K562 (cell line): Measurements from ENCODE around the gene ZNF512B.

Experiments
- ARID1B ChIP-seq: fragments of 450-650 bp; IDR thresholded peaks from 2 replicates; pipeline ENCODE4 v1.6.1; 2016; ENCODE audit warnings: antibody characterized with exemption, mild to moderate bottlenecking, inconsistent platforms
- CBX2 ChIP-seq: fragments of 200-600 bp; sonication (generic); IDR thresholded peaks from one replicate; pipeline ENCODE4 v1.6.1; 2012; ENCODE audit warnings: mild to moderate bottlenecking, low read length, inconsistent platforms; ENCODE audit not compliant: insufficient read depth, poor library complexity, severe bottlenecking
- EP300 ChIP-seq: IDR thresholded peaks from 2 replicates; pipeline ENCODE4 v1.6.1; 2012; ENCODE audit warnings: low read length, improper control_type of control experiment
- EZH2 ChIP-seq: IDR thresholded peaks from 2 replicates; pipeline ENCODE4 v1.6.1; 2012; ENCODE audit warnings: low read depth, mild to moderate bottlenecking, inconsistent platforms, low read length, borderline replicate concordance
- MNT ChIP-seq, 2 experiments: fragments of 450-650 bp; conservative IDR thresholded peaks; 2 replicates each; pipeline ENCODE4 v1.6.1; 2017; ENCODE audit warnings: mild to moderate bottlenecking in 2 of 2, moderate library complexity in 2 of 2
- NRF1 ChIP-seq, 2 experiments: fragments of 450-650 bp; IDR thresholded peaks in 1 of 2; conservative IDR thresholded peaks in 1 of 2; 2 replicates each; pipeline ENCODE4 v1.6.1; 2014; ENCODE audit warnings: mild to moderate bottlenecking in 2 of 2
- POLR2AphosphoS5 ChIP-seq: IDR thresholded peaks from 2 replicates; pipeline ENCODE4 v1.6.1; 2011; ENCODE audit warnings: mild to moderate bottlenecking, low read depth, low read length, moderate library complexity; ENCODE audit not compliant: control insufficient read depth, insufficient read depth
- TAF1 ChIP-seq: IDR thresholded peaks from 2 replicates; pipeline ENCODE4 v1.6.1; 2011; ENCODE audit warnings: mild to moderate bottlenecking, low read length, moderate library complexity; ENCODE audit not compliant: insufficient read depth, control insufficient read depth, severe bottlenecking; ENCODE audit errors: extremely low read depth
- TCF7L2 ChIP-seq: fragments of 150-350 bp; IDR thresholded peaks from 2 replicates; pipeline ENCODE4 v1.6.1; 2016; ENCODE audit warnings: low read depth, mild to moderate bottlenecking, low read length, moderate library complexity
- ZNF23 ChIP-seq: fragments of 250-450 bp; sonication (Bioruptor Pico); IDR thresholded peaks from 2 replicates; pipeline ENCODE4 v1.4.0; 2020; ENCODE audit warnings: mild to moderate bottlenecking
- ZNF347 ChIP-seq: fragments of 450-650 bp; formaldehyde crosslinking; IDR thresholded peaks from 2 replicates; pipeline ENCODE4 v1.4.0; 2020; ENCODE audit warnings: low read depth, mild to moderate bottlenecking, moderate library complexity
- TF ChIP-seq, protein P1 (sequence below), 3 experiments: IDR thresholded peaks in 2 of 3; conservative IDR thresholded peaks in 1 of 3; 2 replicates each; pipeline ENCODE4 v1.5.1; 2011 to 2012; ENCODE audit warnings: low read length in 3 of 3, mild to moderate bottlenecking in 3 of 3, control low read depth in 2 of 3, improper control_type of control experiment in 1 of 3, inconsistent platforms in 1 of 3, low read depth in 1 of 3, mixed read lengths in 1 of 3, moderate library complexity in 1 of 3; ENCODE audit not compliant: insufficient read depth in 2 of 3
- TF ChIP-seq, protein P2 (sequence below): fragments of 250-450 bp; sonication (Bioruptor Pico); IDR thresholded peaks from 2 replicates; pipeline ENCODE4 v1.4.0; 2020; ENCODE audit warnings: mild to moderate bottlenecking, moderate library complexity

DNA sequence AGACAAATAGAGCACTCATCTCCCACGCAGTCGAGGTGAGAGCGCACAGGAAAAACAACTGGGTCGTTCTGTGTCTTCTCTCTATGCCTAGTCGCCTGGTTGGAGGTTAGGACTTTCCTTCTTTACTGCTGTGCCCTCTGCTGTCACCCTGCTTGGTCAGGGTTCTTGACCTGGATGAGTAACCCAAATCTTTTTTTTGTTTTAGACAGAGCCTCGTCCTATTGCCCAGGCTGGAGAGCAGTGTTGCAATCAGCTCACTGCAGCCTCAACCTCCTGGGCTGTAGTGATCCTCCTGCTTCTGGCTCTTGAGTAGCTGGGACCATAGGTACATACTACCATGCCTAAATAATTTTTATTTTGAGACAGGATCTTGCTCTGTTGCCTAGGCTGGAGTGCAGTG, 35.7 kb upstream of the ZNF512B start:
- TF ChIP-seq TCF7L2: no peak
- TF ChIP-seq, protein P1, sequence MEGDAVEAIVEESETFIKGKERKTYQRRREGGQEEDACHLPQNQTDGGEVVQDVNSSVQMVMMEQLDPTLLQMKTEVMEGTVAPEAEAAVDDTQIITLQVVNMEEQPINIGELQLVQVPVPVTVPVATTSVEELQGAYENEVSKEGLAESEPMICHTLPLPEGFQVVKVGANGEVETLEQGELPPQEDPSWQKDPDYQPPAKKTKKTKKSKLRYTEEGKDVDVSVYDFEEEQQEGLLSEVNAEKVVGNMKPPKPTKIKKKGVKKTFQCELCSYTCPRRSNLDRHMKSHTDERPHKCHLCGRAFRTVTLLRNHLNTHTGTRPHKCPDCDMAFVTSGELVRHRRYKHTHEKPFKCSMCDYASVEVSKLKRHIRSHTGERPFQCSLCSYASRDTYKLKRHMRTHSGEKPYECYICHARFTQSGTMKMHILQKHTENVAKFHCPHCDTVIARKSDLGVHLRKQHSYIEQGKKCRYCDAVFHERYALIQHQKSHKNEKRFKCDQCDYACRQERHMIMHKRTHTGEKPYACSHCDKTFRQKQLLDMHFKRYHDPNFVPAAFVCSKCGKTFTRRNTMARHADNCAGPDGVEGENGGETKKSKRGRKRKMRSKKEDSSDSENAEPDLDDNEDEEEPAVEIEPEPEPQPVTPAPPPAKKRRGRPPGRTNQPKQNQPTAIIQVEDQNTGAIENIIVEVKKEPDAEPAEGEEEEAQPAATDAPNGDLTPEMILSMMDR (IDR thresholded peaks at IDR 0.05 in 2 of 3, conservative IDR thresholded peaks at IDR 0.05 in 1 of 3; ENCODE audit: insufficient read depth in 2 of 3, low read depth in 1 of 3, low read length in 3 of 3): no peak
- no peak for TF ChIP-seq ZNF23 (CRISPR knock-in tag)
- TF ChIP-seq MNT (conservative IDR thresholded peaks at IDR 0.05): no peak
- TF ChIP-seq POLR2AphosphoS5: no peak
- TF ChIP-seq, protein P2, sequence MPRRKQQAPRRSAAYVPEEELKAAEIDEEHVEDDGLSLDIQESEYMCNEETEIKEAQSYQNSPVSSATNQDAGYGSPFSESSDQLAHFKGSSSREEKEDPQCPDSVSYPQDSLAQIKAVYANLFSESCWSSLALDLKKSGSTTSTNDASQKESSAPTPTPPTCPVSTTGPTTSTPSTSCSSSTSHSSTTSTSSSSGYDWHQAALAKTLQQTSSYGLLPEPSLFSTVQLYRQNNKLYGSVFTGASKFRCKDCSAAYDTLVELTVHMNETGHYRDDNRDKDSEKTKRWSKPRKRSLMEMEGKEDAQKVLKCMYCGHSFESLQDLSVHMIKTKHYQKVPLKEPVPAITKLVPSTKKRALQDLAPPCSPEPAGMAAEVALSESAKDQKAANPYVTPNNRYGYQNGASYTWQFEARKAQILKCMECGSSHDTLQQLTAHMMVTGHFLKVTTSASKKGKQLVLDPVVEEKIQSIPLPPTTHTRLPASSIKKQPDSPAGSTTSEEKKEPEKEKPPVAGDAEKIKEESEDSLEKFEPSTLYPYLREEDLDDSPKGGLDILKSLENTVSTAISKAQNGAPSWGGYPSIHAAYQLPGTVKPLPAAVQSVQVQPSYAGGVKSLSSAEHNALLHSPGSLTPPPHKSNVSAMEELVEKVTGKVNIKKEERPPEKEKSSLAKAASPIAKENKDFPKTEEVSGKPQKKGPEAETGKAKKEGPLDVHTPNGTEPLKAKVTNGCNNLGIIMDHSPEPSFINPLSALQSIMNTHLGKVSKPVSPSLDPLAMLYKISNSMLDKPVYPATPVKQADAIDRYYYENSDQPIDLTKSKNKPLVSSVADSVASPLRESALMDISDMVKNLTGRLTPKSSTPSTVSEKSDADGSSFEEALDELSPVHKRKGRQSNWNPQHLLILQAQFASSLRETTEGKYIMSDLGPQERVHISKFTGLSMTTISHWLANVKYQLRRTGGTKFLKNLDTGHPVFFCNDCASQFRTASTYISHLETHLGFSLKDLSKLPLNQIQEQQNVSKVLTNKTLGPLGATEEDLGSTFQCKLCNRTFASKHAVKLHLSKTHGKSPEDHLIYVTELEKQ (CRISPR knock-in tag): no peak
- TF ChIP-seq TAF1: no peak
- TF ChIP-seq EZH2: no peak
- TF ChIP-seq CBX2: no peak
- no peak for TF ChIP-seq NRF1 (conservative IDR thresholded peaks at IDR 0.05 in 1 of 2, IDR thresholded peaks at IDR 0.05 in 1 of 2)
- TF ChIP-seq ZNF347 (CRISPR knock-in tag): no peak
- TF ChIP-seq ARID1B: no peak
- no peak for TF ChIP-seq EP300
